NCI-H1092 (cell line): ENCODE data around the gene MSRB3.

Experiments used
- DNase-seq: peaks from one replicate; lab custom pipeline; 2025; lab: John Stamatoyannopoulos, UW

MSRB3 gene

DNA sequence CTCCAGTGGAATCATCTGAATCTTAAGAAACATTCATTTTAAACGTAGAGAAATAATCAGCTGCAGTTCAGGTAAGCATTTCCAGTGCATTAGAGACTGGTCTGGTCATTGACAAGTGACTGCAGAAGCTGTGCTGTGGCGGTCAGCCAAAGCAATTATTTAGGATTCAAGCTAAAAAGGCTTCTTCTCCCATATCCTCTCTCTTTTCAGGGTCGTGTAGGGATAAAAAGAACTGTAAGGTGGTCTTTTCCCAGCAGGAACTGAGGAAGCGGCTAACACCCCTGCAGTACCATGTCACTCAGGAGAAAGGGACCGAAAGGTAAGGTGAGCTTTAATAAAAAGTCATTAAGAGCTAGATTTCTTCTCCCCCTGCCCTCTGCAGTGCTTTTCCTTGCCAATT lies 48.1 kb downstream of the MSRB3 start:
- DNase-seq, result no peak

DNA sequence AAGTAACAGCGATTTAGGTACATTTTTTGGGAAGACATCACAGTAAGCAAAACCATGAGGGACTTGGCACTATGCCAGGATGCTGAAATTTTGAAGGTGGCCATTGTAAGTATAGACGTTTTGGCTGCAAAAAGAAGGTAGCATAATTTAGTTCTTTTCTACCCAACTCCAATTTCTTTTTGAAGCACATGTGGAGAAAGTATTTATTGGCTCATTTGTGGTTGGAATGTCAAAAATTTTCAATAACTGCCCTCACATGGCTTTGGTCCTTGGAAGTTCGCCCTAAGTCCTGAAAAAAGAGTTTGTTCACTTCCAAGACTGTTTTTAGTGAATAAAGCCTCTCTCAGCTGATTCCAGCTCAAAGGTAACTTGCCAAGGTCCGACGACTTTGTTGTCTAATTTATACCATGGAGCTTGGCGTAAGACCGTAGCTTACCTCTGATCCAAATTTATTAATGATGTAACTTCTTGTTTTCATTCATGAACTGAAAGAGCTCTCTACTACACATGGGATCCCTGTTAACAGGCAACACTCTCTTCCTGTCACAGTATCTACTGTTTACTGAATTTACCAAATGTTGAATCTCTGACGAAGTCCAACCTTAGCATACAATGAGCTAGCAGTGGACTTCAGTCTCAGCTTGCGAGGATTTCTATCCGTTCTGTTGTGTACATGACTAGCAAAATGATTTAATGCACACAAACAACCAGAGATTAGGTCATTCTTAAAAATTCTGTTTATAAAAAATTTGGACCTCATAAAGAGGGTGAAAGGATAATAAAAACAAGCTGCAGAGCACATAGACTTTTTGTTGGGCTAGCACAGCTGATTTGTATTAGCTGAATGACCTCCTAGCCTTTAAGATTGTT lies 49.0 kb downstream of the MSRB3 start:
- DNase-seq, result no peak

DNA sequence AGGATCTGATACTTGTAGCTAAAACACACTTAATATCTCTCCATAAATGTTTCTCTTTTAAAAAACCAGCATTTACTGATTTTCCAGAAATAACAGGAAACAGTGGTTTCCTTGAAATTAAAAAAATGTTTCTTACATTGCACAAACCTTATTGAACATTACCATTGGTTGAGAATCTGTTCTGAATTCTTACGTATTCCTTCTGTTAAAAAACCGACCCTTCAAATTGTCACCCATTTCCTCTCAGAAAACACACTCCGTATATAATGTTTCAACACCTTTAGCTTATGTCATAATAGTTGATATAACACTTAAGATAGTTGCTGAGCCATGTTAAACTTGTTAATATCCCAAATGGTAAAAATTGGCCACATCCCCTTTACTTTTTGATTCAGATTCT lies 51.2 kb downstream of the MSRB3 start:
- no peak for DNase-seq

DNA sequence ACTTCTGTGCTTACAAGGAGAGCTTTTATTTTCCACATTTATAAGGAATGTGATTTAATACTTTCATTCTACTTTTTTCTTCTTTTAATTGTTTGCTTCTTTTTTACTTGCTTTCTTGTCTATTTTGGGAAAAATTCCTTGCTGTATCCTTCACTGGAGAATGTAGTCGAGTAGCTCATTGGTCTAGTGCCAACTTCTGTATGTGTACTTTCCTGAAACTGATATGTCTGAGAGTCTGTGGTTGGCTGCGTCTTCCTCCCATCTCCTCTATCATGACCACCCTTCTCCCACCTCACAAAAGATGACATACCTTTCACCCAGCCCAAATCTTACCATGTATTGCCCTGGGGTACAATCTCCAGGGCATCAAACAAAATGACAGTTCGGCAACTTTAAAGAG lies 51.8 kb downstream of the MSRB3 start:
- DNase-seq, result no peak

DNA sequence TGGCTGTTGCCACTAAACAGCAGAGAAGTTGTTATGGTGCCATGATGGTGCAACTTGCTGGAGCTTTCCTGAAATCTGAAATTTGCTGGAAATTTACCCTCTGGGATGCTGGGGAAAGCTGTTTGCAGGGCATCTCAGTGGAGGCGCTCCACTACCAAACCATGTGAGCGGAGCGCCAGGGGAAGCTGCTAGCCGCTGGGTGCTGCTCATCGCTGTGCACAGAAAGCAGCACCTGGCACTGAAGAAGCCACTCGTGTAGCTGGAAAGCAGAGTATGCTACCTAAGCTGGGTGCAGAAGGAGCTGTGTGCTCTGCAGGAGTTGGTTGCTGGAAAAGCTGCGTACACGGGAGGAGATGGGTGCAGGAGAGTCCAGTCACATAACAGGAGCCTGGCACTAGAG lies 53.0 kb downstream of the MSRB3 start:
- no peak for DNase-seq

DNA sequence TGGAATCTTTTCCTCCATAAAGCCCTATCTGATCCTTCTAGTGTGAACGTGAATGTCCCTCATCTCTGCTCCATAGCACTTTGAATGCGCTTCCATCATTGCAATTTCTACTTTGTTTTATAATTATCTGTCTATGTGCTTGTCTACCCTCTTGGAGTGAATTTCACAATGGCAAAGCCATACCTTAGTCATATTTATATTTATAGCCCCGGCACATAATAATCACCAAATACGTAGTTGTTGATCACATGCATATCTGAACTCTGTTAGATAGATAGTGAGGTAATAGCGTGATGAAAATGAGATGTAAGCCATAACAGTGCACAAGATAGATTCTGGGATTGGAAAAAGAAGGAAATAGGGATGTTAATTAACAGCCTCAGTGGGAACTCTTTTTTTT lies 55.2 kb downstream of the MSRB3 start:
- DNase-seq, result no peak

DNA sequence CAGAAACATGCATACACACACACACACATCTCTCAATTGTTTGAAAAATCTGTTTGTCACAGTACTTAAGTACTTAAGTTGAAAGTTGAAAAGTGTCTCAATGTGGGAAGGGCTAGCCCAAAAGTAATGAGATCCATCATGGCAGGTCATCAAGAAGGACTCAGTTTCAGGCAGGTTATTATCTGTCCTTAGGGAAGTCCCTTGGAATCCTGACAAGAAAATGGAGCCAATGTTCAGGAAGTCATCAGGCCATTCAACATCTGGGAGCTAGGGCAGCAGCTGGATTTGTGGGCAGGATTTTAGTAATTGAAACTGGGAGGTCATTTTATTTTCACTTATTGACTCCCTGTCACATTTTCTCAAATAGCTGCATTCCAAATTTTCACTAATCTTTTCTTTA lies 56.0 kb downstream of the MSRB3 start:
- DNase-seq, result no peak

DNA sequence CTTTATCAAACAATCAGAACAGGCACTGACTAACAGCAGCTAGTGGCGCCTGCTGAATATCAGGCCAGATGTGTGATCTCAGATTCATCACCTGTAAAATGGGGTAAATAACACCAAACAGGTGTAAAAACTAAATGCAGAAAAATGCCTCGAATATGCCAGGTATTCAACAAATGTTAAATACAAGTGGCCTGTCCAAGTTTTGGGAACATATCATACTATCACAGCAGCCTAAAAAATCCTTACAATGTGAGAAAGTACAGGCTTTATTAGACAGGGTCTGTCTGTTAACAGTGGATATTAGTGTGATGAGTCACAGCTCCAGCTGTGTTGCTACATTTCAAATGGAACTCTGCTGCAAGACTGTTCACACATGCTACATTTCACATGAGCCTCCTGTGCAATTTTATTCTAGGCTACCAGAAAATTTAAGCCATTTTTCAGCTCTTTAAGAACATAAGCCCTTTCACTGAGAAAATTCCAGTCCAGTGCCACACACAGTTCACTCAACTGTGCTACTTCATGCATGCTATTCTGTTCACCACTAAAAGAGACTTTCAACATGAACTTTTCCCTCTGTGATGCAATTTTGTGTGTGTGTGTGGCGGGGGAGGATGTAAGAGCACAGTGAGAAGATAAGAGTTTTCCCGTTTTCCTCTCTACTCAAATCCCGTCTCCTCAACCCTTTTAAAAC lies 56.7 kb downstream of the MSRB3 start:
- DNase-seq, result no peak

DNA sequence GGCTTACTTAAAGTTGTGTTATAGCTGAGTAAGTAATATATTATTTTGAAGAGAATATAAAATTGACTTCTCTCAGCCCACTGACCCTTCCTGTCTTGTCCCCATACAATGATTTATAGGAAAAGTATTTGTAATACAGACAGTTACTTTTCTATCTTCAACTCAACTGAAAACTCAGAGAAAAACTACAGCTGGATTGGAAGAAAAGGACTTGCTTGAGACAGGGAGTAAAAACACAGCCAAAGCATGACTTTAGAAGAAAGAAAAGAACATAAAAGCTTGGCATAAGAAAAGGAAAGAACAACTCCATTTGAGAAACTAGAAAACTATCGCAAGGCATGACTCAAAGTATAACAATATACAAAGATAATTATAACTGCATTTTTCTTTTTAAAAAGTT lies 57.5 kb downstream of the MSRB3 start:
- DNase-seq, result no peak

DNA sequence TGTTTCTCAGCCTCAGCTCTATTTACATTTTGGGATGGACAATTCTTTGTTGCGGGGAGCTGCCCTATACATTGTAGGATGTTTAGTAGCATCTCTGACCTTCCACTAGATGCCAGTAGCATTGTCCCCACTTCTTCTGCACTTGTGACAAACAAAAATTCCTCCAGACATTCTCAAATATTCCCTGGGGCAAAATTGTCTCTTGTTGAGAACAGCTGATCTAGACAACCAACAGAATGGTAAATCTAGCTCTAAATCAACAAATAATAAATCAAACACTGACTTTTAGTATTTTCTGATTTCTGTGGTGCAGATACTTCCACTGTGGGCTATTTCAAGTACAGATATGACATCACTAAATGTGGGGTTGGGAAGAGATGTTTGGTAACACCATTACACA lies 60.7 kb downstream of the MSRB3 start:
- no peak for DNase-seq

DNA sequence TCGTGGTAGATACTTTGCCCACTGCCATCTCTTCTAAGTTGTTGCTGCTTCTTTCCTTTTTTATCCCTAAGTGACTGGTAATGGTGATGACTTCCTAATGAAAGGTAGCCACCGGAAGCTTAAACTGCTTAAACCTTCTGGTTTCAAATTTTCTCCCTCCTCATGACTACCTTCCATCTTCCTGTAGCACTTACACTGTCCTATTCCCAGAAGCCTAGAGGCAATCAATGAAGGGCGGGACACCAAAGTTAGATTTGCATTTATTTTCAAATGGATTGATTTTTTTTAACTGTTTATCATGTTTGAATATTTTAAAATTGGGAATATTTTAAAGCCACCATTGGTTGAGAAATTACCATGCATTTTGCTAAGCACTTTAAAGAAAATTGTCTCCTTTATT lies 64.7 kb downstream of the MSRB3 start:
- no peak for DNase-seq

DNA sequence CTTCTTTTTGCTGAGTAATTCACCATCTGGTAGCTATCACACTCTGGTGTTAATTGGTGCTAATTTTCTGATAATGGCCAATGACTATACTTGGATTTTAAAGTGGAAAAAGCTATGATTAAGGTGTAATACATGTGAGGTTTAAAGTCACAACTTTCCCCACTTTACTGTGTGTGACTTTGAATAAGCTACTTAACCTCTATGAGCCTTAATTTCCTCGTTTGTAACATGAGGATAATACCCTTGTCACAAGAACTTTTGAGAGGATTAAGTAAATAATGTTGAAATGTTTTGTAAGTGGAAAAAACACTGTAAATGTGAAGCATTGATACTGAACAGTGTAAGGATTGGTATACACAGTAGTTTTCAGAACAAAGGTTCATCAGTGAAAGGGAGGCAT lies 65.3 kb downstream of the MSRB3 start:
- DNase-seq, result no peak

DNA sequence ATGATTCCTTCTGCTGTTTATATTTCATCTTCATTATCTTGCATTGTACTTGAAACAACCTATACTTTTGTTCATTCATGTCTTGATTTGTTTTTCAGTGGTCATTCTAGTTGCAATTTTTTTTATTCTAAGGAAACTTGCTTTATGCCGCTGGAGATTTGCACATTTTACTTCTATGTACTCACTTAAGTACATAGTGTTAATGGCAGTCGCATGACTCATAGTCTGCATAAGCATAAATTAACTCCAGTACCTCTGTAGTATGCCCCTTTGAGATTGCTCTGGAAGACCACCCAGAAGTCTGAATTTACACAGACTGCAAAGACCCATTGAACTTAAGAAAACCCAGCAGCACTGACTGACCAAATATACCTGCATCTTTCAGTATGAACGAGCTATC lies 77.0 kb downstream of the MSRB3 start:
- DNase-seq, result no peak

DNA sequence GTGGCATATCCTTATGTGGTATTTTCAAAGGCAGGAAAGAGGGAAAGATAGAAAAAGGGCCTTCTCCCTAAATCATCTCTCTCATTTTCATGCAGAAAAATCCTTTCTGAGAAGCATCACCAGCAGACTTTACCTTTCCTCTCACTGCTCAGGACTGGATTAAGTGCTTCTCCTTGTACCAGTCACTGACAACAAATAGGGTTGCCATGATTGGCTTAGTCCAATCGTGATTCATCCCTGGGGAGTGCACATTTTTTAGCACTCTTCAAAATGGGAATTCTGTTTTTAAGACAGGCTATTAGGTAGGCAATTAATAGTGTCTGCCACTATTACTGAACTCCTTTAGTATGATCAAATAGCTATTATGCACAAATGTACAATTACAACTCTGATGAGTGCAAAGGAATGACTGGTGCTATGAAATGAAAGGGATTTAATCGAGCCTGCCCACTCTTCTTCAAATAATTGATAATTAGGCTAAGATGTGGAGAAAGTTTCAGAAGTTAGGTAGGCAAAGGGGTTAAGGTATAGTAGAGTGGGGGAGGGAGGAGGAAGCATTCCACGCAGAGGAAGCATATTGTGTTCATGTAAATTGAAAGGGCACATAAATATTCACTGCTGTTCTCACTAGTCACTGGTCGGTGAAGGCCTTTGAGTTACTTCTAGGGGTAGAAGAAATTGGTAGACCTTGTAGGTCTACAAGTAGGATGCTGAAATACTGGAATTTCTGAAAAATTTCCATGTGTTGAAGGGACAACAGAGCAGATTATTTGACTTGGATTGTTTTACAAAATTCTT lies 84.0 kb downstream of the MSRB3 start:
- DNase-seq, result no peak

DNA sequence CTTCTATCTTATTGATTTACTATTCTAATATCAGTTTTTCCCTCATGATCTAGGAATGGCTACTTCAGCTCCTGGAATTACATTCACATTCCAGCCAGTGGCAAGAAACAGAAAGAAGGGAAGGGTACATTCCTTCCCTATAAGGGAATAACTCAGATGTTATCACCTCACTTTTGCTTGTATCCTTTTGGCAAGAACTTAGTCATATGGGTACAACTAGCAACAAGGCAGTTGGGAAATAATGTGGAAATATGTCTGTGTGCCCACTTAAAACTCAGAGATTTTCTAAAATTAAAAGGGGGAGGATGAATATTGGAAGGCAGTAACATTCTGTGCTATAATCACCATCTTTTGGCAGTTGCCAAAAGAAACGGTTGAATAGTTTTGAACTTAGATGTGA lies 85.6 kb downstream of the MSRB3 start:
- DNase-seq, result no peak

DNA sequence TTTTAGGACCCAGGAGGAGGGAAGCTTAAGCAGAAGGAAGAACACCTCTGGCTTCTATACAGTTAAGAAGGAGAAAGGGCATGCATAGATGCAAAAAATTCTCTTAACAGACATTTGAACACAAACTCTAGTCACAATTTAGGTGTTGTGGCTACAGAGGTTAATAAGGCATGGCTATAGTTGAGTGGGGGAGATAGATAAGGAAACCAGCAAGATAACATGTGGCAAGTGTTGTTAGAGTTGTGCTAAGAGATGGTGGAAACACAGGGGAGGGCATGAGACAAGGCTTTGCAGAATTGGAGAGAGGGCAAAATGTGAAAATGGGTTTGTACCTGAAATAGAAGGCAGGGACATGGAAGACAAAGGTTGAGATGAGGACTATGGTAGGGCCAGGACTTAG lies 88.9 kb downstream of the MSRB3 start:
- DNase-seq, result no peak

DNA sequence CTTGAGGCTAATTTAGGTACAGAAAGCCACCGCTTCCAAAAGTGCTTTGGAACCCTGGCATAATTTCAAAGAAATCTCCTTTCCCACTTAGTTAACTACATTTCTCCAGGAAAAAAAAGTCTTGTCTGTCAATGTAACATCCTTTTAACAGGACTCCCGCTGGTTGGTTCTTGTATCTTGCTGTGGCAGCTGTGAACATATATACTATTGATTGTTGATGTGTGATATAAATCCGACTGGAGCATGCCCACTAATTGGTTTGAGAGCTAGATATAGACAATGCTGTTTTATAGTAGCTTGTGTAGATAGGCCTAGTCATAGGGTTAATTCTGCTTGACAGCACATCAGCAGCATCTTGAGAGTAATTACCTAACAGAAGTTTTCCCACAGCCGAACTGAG lies 89.6 kb downstream of the MSRB3 start:
- DNase-seq, result no peak

DNA sequence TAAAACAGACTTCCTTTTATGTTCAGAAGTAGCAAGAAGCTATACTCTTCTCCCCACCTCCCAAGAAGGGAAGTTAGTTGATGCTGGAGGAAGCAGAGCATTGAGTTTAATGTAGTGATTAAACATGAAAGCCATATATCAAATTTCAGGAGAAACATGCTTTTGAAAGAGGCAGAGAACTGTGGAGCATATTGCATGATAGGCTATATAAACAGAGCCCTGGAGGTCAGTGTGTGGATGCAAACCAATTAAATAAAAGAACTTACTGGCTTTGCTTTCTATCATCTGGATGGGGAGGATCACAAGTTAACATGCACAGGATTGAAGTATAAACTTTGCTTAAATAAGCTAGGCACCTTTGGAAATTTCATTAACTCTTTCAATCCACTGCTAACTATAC lies 94.1 kb downstream of the MSRB3 start:
- no peak for DNase-seq

DNA sequence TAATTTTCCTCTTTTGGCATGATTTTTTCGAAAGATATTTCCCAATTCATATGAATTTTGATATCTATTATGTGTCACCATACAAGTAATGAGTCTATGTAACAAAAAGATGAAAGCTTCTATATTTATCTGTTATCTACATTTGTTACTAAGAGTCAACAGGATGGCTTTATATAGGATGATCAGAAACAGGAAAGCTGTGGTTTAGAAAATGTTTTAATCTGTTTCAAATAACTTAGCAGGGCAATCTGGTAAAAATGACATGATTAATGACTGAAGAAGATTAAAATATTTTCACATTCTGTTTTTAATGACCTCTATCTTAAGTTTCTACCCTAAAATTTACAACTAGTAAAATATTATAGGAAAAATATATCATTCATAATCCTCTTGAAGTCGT lies 105.8 kb downstream of the MSRB3 start:
- no peak for DNase-seq

DNA sequence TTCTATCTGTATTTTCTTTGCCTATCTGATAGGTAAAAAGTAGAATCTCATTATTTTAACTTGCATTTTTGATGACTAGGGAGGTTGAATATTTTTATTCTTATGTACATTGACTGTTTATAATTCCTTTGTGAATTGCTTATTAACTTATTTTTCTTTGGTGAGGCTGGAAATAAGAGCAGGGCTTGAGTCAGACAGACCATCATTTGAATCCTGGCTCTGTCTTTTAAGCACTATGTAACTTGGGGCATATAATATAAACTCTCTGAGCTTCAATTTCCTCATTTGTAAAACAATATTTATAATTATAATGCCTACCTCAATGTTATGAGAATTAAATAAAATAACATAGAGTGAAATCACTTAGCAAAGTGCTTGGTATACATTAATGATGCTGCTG lies 108.9 kb downstream of the MSRB3 start:
- no peak for DNase-seq

DNA sequence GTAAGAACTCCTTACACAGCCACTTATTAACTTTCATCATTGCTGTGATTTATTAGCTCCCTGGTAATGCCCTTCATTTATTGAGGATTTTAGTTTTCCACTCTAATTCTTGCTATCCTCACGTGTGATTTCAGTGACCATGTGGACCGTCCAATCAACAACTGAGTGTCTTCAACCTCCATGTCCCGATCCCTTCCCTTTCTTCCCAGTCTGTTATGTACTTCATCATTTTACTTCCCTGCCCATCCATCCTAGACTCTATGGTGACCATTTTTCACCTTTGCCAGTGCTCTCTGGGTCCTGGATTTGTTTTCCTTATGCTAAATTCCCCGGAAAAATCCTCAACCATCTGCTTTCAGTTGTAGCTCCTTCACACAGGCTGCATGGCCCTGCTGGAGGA lies 111.0 kb downstream of the MSRB3 start:
- DNase-seq, result no peak

DNA sequence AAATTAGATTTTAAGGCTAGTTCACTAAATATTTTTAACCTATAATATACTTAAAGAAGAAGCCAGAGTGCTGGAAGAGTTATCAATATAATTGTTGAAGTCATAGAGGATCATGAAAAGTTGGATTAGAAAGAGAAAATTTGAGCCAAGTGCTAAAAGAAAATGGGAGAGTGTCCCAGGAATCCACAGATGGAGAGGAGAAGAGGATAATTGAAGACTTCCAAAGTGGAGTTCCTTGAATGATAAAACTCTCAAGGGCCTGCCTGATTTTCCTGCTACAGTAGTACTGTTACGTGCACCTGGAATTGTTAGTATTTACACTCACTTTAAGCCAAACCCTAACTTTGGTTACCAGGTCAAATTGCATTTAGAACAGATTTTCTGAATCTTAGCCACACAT lies 113.2 kb downstream of the MSRB3 start:
- no peak for DNase-seq

DNA sequence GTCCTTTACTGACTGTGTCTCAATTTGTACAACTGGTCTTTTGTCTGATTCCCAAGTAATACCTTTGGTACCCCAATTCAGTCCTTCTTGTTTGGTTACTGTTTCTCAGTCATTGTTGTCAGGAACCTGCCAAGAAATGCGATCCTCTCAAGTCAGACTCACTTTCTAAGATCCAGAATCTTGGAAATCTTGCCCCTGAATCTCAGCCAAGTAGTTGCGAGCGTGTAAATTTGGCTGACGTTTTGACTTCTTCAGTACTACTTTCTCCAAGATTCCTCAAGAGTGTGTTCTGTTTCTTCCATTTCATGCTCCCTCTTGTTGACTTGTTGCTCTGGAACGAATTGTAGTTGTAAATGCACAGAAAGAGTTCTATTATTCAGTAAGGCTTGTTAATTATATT lies 114.0 kb downstream of the MSRB3 start:
- no peak for DNase-seq
